H1 (cell line): Measurements from ENCODE around the gene MCC. TPM values are rescaled to one million over a fixed set of nuclear protein-coding genes. Genes with fewer than 3 reads are reported as not detected.

Experiments used
- CTCF ChIA-PET: fragments of 300-600 bp; sonication (Branson Sonifier 250); formaldehyde crosslinking; loops from one replicate; lab custom pipeline; 2021; ENCODE audit not compliant: partially characterized antibody; lab: Charles Lee
- POLR2A ChIA-PET: fragments of 300-600 bp; sonication (Branson Sonifier 250); formaldehyde crosslinking; loops from one replicate; lab custom pipeline; 2021; ENCODE audit warnings: inconsistent platforms; ENCODE audit not compliant: partially characterized antibody; lab: Charles Lee
- DNase-seq, 2 experiments: peaks; one replicate each; pipeline versions ENCODE4 v3.0.0 to v3.0.0-alpha.2; 2010 to 2022; ENCODE audit warnings: low spot score in 2 of 2, low read depth in 1 of 2, mixed read lengths in 1 of 2
- FAIRE-seq: peaks from 2 replicates; lab custom pipeline; 2011; peaks lifted over from hg19 to GRCh38; lab: Jason Lieb, UNC
- H2AFZ ChIP-seq: 2 replicates; pipeline ENCODE4 v1.8.1; 2012; ENCODE audit warnings: low read length, inconsistent platforms
- H2AK5ac ChIP-seq: 2 replicates; pipeline ENCODE4 v1.6.1; 2013; ENCODE audit warnings: low read depth, low read length
- H2BK120ac ChIP-seq: replicated peaks from 2 replicates; pipeline ENCODE3; 2013; ENCODE audit warnings: low read depth, low read length, inconsistent platforms
- H2BK12ac ChIP-seq: 2 replicates; pipeline ENCODE4 v1.6.1; 2013; ENCODE audit warnings: low read depth, low read length
- H2BK15ac ChIP-seq: 2 replicates; pipeline ENCODE4 v1.6.1; 2013; ENCODE audit warnings: low read length
- H2BK20ac ChIP-seq: 2 replicates; pipeline ENCODE4 v1.6.1; 2013; ENCODE audit warnings: low read length
- H2BK5ac ChIP-seq: 2 replicates; pipeline ENCODE4 v1.6.1; 2013; ENCODE audit warnings: low read depth, low read length
- H3K14ac ChIP-seq: 2 replicates; pipeline ENCODE4 v1.6.1; 2013; ENCODE audit warnings: inconsistent platforms; ENCODE audit not compliant: insufficient read length
- H3K18ac ChIP-seq: 2 replicates; pipeline ENCODE4 v1.6.1; 2013; ENCODE audit warnings: low read length; ENCODE audit errors: extremely low read depth
- H3K23ac ChIP-seq: 2 replicates; pipeline ENCODE4 v1.6.1; 2013; ENCODE audit warnings: inconsistent platforms; ENCODE audit not compliant: insufficient read length
- H3K23me2 ChIP-seq: 2 replicates; pipeline ENCODE4 v1.6.1; 2013; ENCODE audit warnings: low read depth, low read length
- H3K27ac ChIP-seq: 2 replicates; pipeline ENCODE4 v1.6.1; 2011; ENCODE audit warnings: low read depth, low read length, inconsistent platforms
- H3K27me3 ChIP-seq, 4 experiments: replicated peaks in 1 of 4; 1 replicate in 1 of 4; 2 replicates in 3 of 4; pipeline versions ENCODE4 v1.6.1 to v1.8.1; 2011 to 2013; ENCODE audit warnings: low read length in 3 of 4, mild to moderate bottlenecking in 3 of 4, inconsistent platforms in 2 of 4, mixed read lengths in 2 of 4, moderate library complexity in 1 of 4; ENCODE audit not compliant: control insufficient read depth in 3 of 4, insufficient read depth in 3 of 4; ENCODE audit errors: extremely low read depth in 1 of 4
- H3K36me3 ChIP-seq, 4 experiments: 2 replicates each; pipeline versions ENCODE4 v1.6.1 to v1.8.1; 2011 to 2013; ENCODE audit warnings: mild to moderate bottlenecking in 4 of 4, low read length in 3 of 4, moderate library complexity in 2 of 4, control low read depth in 1 of 4, inconsistent platforms in 1 of 4; ENCODE audit not compliant: insufficient read depth in 4 of 4, control insufficient read depth in 2 of 4
- H3K4ac ChIP-seq: replicated peaks from 2 replicates; pipeline ENCODE3; 2013; ENCODE audit warnings: low read length, low read depth, mixed read lengths, inconsistent platforms; ENCODE audit not compliant: insufficient read length
- H3K4me1 ChIP-seq, 4 experiments: replicated peaks in 1 of 4; 1 replicate in 1 of 4; 2 replicates in 3 of 4; pipeline versions ENCODE4 v1.6.1 to v1.8.1; 2011 to 2013; ENCODE audit warnings: low read length in 3 of 4, inconsistent platforms in 2 of 4, mixed read lengths in 1 of 4; ENCODE audit not compliant: insufficient read depth in 4 of 4, control insufficient read depth in 3 of 4
- H3K4me2 ChIP-seq, 2 experiments: 2 replicates each; pipeline versions ENCODE4 v1.6.1 to v1.8.1; 2011 to 2013; ENCODE audit warnings: low read depth in 2 of 2, low read length in 2 of 2, control low read depth in 1 of 2, inconsistent platforms in 1 of 2, mild to moderate bottlenecking in 1 of 2; ENCODE audit not compliant: insufficient read depth in 1 of 2
- H3K4me3 ChIP-seq, 4 experiments: fragments of 200-600, 300-600 bp in 1 of 4; sonication (generic), shearing (Covaris generic), sonication (Bioruptor Twin) in 1 of 4; 2 replicates each; pipeline versions ENCODE4 v1.5.1 to v1.8.1; 2011 to 2016; ENCODE audit warnings: low read length in 4 of 4, low read depth in 3 of 4, control low read depth in 2 of 4, inconsistent platforms in 2 of 4, mild to moderate bottlenecking in 2 of 4, mixed read lengths in 1 of 4, moderate library complexity in 1 of 4; ENCODE audit not compliant: insufficient read depth in 2 of 4; ENCODE audit errors: extremely low read depth in 1 of 4
- H3K56ac ChIP-seq: replicated peaks from 2 replicates; pipeline ENCODE3; 2013; ENCODE audit warnings: low read depth, mild to moderate bottlenecking, mixed read lengths, low read length, inconsistent platforms; ENCODE audit not compliant: insufficient read length
- H3K79me1 ChIP-seq: 2 replicates; pipeline ENCODE4 v1.6.1; 2013; ENCODE audit warnings: low read depth, low read length, control low read depth
- H3K79me2 ChIP-seq, 2 experiments: 2 replicates each; pipeline versions ENCODE4 v1.6.1 to v1.8.1; 2012 to 2013; ENCODE audit warnings: low read length in 2 of 2, mild to moderate bottlenecking in 2 of 2, inconsistent platforms in 1 of 2; ENCODE audit not compliant: insufficient read depth in 2 of 2, control insufficient read depth in 1 of 2
- H3K9ac ChIP-seq, 4 experiments: replicated peaks in 1 of 4; 1 replicate in 1 of 4; 2 replicates in 3 of 4; pipeline versions ENCODE4 v1.6.1 to v1.8.1; 2011 to 2013; ENCODE audit warnings: low read depth in 3 of 4, low read length in 3 of 4, control low read depth in 2 of 4, mild to moderate bottlenecking in 2 of 4, moderate library complexity in 2 of 4, inconsistent platforms in 1 of 4; ENCODE audit errors: extremely low read depth in 1 of 4
- H3K9me3 ChIP-seq, 2 experiments: 2 replicates each; pipeline versions ENCODE4 v1.6.1 to v1.8.1; 2012 to 2013; ENCODE audit warnings: mild to moderate bottlenecking in 2 of 2, moderate library complexity in 2 of 2, control low read depth in 1 of 2, inconsistent platforms in 1 of 2, low read depth in 1 of 2, low read length in 1 of 2, mixed read lengths in 1 of 2; ENCODE audit not compliant: insufficient read depth in 2 of 2
- H4K20me1 ChIP-seq, 2 experiments: replicated peaks in 1 of 2; 2 replicates each; pipeline versions ENCODE3 to v1.8.1; 2011 to 2013; ENCODE audit warnings: inconsistent platforms in 2 of 2, low read length in 2 of 2, mild to moderate bottlenecking in 1 of 2; ENCODE audit not compliant: insufficient read depth in 2 of 2, control insufficient read depth in 1 of 2
- H4K5ac ChIP-seq: 2 replicates; pipeline ENCODE4 v1.6.1; 2013; ENCODE audit warnings: low read length, low read depth, mixed read lengths, inconsistent platforms; ENCODE audit not compliant: insufficient read length
- H4K8ac ChIP-seq: 2 replicates; pipeline ENCODE4 v1.8.0; 2013; ENCODE audit warnings: mild to moderate bottlenecking, moderate library complexity, low read length, inconsistent platforms; ENCODE audit not compliant: insufficient read depth; ENCODE audit errors: extremely low read depth
- H4K91ac ChIP-seq: replicated peaks from 2 replicates; pipeline ENCODE3; 2013; ENCODE audit warnings: low read length, mixed read lengths, inconsistent platforms; ENCODE audit not compliant: insufficient read length
- BACH1 ChIP-seq: IDR thresholded peaks from 2 replicates; pipeline ENCODE4 v1.6.1; 2012; ENCODE audit warnings: low read length, improper control_type of control experiment
- BRCA1 ChIP-seq: IDR thresholded peaks from 2 replicates; pipeline ENCODE4 v1.6.1; 2012; ENCODE audit warnings: low read depth, low read length, improper control_type of control experiment
- CREB1 ChIP-seq: IDR thresholded peaks from 2 replicates; pipeline ENCODE4 v1.6.1; 2012; ENCODE audit warnings: inconsistent platforms
- EP300 ChIP-seq, 2 experiments: IDR thresholded peaks; 1 replicate in 1 of 2; 2 replicates in 1 of 2; pipeline ENCODE4 v1.6.1; 2011 to 2012; ENCODE audit warnings: low read depth in 2 of 2, low read length in 2 of 2, mild to moderate bottlenecking in 2 of 2, borderline replicate concordance in 1 of 2, inconsistent platforms in 1 of 2, moderate library complexity in 1 of 2
- EZH2 ChIP-seq: fragments of 200-600 bp; sonication (generic); IDR thresholded peaks from 2 replicates; pipeline ENCODE4 v1.7.1; 2012; ENCODE audit warnings: low read depth, mild to moderate bottlenecking, moderate library complexity, low read length, inconsistent platforms; ENCODE audit not compliant: severe bottlenecking
- KDM1A ChIP-seq: fragments of 200-600, 300-600 bp; sonication (generic); IDR thresholded peaks from 2 replicates; pipeline ENCODE4 v1.7.1; 2016; ENCODE audit warnings: mild to moderate bottlenecking, low read length, borderline replicate concordance
- KDM5A ChIP-seq: fragments of 200-600 bp; IDR thresholded peaks from 2 replicates; pipeline ENCODE4 v1.7.1; 2012; ENCODE audit warnings: mild to moderate bottlenecking, low read length, inconsistent platforms, mixed read lengths
- NRF1 ChIP-seq: IDR thresholded peaks from 2 replicates; pipeline ENCODE4 v1.6.1; 2011; ENCODE audit warnings: mild to moderate bottlenecking, low read depth, low read length, improper control_type of control experiment
- POLR2AphosphoS5 ChIP-seq: IDR thresholded peaks from 2 replicates; pipeline ENCODE4 v1.6.1; 2011; ENCODE audit warnings: low read depth, low read length
- SP1 ChIP-seq: IDR thresholded peaks from 2 replicates; pipeline ENCODE4 v1.6.1; 2011; ENCODE audit warnings: low read depth, low read length
- TBP ChIP-seq: IDR thresholded peaks from 2 replicates; pipeline ENCODE4 v1.6.1; 2011; ENCODE audit warnings: low read depth, low read length, improper control_type of control experiment
- YY1 ChIP-seq: IDR thresholded peaks from 2 replicates; pipeline ENCODE4 v1.6.1; 2011; ENCODE audit warnings: low read depth, mild to moderate bottlenecking, low read length
- polyA plus RNA-seq, 7 experiments: library from polyadenylated mRNA; depleted of rRNA in 3 of 7; stranded (reverse) in 5 of 7; unstranded in 2 of 7; fragments of >200 nt in 5 of 7; fragments of 200-250 nt in 2 of 7; gene quantifications; 1 replicate in 5 of 7; 2 replicates in 1 of 7; 4 replicates in 1 of 7; pipeline versions ENCODE4 v1.2.1 to v1.2.3, GENCODE V29; 2011 to 2013; ENCODE audit warnings: missing spikeins in 2 of 7, mixed read lengths in 2 of 7
- total RNA-seq: library from RNA; stranded (reverse); fragmentation: NEBNext Ultra II Directional; extraction: Animal tissue kit (Norgen Biotek cat#: 25700); gene quantifications from 2 replicates; pipeline ENCODE4 v1.2.1, GENCODE V29; 2021
- TF ChIP-seq, protein P1 (sequence below): IDR thresholded peaks from 2 replicates; pipeline ENCODE4 v1.6.1; 2012; ENCODE audit warnings: inconsistent platforms
- TF ChIP-seq, protein P2 (sequence below): IDR thresholded peaks from 2 replicates; pipeline ENCODE4 v1.6.1; 2012; ENCODE audit warnings: inconsistent platforms

Gene MCC
- total and polyA plus RNA-seq, 2 of the 8 experiments (the other 6 are each of a cell fraction or from before 2014, with no cell fraction given) = 2.6 to 18.3 TPM

DNA sequence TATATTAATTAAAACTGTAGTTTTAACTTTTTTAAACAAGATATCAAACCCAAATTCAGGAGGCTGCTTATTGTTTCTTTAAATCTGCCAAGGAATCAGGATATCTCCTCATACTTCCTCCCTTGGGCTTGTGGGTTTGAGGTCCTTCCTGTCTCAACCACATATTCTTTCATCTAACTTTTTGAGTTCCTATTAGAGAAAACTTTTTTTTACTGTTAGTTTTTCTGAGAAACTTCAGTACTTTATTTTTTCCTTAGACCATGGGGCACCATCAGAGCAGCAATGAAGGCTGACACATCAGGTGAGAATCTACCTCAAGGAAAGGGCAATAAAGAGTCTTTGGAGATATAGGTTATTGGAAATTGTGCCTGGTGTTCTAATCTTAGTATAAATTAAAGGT lies 110.2 kb downstream of the MCC start:
- no peak for FAIRE-seq
- POLR2A ChIA-PET = no interaction called here
- Histone ChIP-seq H3K79me2 (no peaks in the 10 kb centered on the region), H4K91ac (no peak overlapping the region), H3K14ac (no peak overlapping the region), H2AK5ac (no peak overlapping the region), H3K27ac (no peak overlapping the region), H3K4ac (no peak overlapping the region), H4K8ac (no peak overlapping the region), H3K4me3 (no peak overlapping the region), H3K79me1 (no peaks in the 10 kb centered on the region), H4K5ac (no peak overlapping the region), H3K4me2 (no peak overlapping the region), H2BK15ac (no peak overlapping the region), H2BK5ac (no peak overlapping the region), H2BK12ac (no peak overlapping the region), H2BK120ac (no peak overlapping the region), H4K20me1 (no peaks in the 10 kb centered on the region), H3K9me3 (no peaks in the 10 kb centered on the region), H3K9ac (no peak overlapping the region), H2AFZ (no peak overlapping the region), H2BK20ac (no peak overlapping the region), H3K56ac (no peak overlapping the region), H3K36me3 (no peaks in the 10 kb centered on the region), H3K27me3 (no peaks in the 10 kb centered on the region), H3K23me2 (no peaks in the 10 kb centered on the region), H3K4me1 (peaks cover 0 to 2% (median under 1%) of the 10 kb centered on the region in 4 experiments; a peak in 2 of 7 replicates), H3K18ac (no peak overlapping the region), H3K23ac (no peak overlapping the region)
- no peak for DNase-seq
- CTCF ChIA-PET = interaction anchor here (0.6 to 3.0 kb wide), 8 partner anchors 12 to 319 kb away, joined by 3 to 47 read pairs (median 4); partner anchors contain the start of gene MCC
- TF ChIP-seq, protein P1, sequence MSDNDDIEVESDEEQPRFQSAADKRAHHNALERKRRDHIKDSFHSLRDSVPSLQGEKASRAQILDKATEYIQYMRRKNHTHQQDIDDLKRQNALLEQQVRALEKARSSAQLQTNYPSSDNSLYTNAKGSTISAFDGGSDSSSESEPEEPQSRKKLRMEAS = no peak
- no peak for TF ChIP-seq CREB1
- no peak for TF ChIP-seq EZH2
- TF ChIP-seq POLR2AphosphoS5 = no peak
- TF ChIP-seq EP300 (IDR thresholded peaks at IDR 0.05; ENCODE audit: borderline replicate concordance in 1 of 2, low read depth in 2 of 2, low read length in 2 of 2) = no peak
- no peak for TF ChIP-seq KDM1A
- no peak for TF ChIP-seq YY1
- no peak for TF ChIP-seq SP1
- TF ChIP-seq BACH1 = no peak
- no peak for TF ChIP-seq KDM5A
- no peak for TF ChIP-seq TBP
- TF ChIP-seq BRCA1 = no peak
- TF ChIP-seq, protein P2, sequence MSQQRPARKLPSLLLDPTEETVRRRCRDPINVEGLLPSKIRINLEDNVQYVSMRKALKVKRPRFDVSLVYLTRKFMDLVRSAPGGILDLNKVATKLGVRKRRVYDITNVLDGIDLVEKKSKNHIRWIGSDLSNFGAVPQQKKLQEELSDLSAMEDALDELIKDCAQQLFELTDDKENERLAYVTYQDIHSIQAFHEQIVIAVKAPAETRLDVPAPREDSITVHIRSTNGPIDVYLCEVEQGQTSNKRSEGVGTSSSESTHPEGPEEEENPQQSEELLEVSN = no peak
- TF ChIP-seq NRF1 = no peak
